Measurements from ENCODE around the gene BUD13. TPM values are rescaled to one million over a fixed set of nuclear protein-coding genes. Genes with fewer than 3 reads are reported as not detected.

Gene BUD13
- total RNA-seq, 1 experiment from 2014 or later: 30.0 TPM

DNA sequence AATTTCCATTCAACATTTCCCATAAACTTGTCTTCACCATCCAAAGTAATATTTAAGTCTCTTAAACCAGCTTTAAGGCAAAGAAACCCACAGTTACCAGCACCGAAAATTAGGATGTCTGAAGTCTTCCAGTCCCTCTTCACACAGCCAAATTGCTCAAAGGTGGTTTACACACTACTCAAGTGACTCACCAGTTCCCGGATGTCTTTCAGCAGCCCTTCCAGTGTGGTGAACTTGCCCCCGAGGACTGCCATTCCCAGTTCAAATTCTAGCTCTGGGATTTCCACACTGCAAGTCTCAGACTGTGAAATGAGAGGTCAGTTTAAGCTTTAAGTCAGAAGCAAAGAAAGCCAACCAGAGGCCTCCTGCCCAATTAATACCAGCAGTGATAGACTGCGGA is 9.9 kb upstream of the BUD13 start:
- ATAC-seq: no peak
- ChIA-PET CTCF (no interaction called here), POLR2A (interaction anchor here (0.5 to 0.7 kb wide), 2 partner anchors 44 to 380 kb away, joined by 3 read pairs; no protein-coding TSS in a partner anchor)
- no peak for TF ChIP-seq POLR2AphosphoS5 (IDR thresholded peaks at IDR 0.05; ENCODE audit: low read depth, low read length)
- in situ Hi-C loops (cut with HindIII; ENCODE audit: low pct_unique_long_range_greater_than_20kb, low sequenced_read_pairs): loop anchor here (10.0 kb wide), 1 partner anchor 222 kb away; no protein-coding TSS in a partner anchor
- H3K36me3 ChIP-seq (ENCODE audit: control insufficient read depth, insufficient read depth, low read length): peaks cover 82% of the 10 kb centered on the region
- no peak for DNase-seq (ENCODE audit: low read depth, low spot score)
- no peaks in the 10 kb centered on the region for H3K9me3 ChIP-seq (ENCODE audit: control insufficient read depth, insufficient read depth, low read depth, low read length)
- peaks cover 9% of the 10 kb centered on the region for H3K4me1 ChIP-seq (ENCODE audit: control insufficient read depth, insufficient read depth, low read length)
- no peak overlapping the region for H3K27ac ChIP-seq (ENCODE audit: low read length)
- intact Hi-C loops (cut with micrococcal nuclease; ENCODE audit: unreplicated experiment): no loop called here
- H3K4me3 ChIP-seq (ENCODE audit: low read depth in 2 of 2, low read length in 2 of 2): no peak overlapping the region
- H3K27me3 ChIP-seq (ENCODE audit: control insufficient read depth, insufficient read depth, low read length): no peaks in the 10 kb centered on the region
- BruUV-seq (replicated peaks): no TSS peak

DNA sequence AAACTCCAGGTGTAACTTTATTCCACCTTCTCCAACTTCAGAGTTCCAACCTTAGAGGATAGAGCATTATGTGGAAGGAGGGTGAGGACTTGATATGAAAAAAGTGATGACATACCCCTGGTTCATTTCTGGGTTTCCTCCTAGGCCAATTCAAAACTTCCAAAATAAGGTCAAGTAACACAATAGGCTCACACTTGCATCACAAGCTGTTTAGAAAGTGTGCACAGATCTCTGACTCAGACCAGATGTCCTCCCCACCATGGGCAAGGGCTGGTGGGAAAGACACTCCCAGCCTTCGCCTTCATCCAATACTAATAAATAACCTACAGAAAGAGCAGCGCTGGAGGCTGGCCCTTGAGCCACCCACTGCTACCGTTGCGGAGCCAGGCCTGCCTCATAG is 5.8 kb upstream of the BUD13 start:
- Histone ChIP-seq H3K27ac (ENCODE audit: low read length) (no peak overlapping the region), H3K27me3 (ENCODE audit: control insufficient read depth, insufficient read depth, low read length) (no peaks in the 10 kb centered on the region), H3K4me3 (ENCODE audit: low read depth in 2 of 2, low read length in 2 of 2) (no peak overlapping the region), H3K9me3 (ENCODE audit: control insufficient read depth, insufficient read depth, low read depth, low read length) (no peaks in the 10 kb centered on the region), H3K36me3 (ENCODE audit: control insufficient read depth, insufficient read depth, low read length) (peaks cover 44% of the 10 kb centered on the region), H3K4me1 (ENCODE audit: control insufficient read depth, insufficient read depth, low read length) (peaks cover 7% of the 10 kb centered on the region; the same call in 1 of the 2 replicates)
- POLR2A ChIA-PET: no interaction called here
- CTCF ChIA-PET: no interaction called here
- in situ Hi-C loops (cut with HindIII; ENCODE audit: low pct_unique_long_range_greater_than_20kb, low sequenced_read_pairs) (no loop called here), intact Hi-C loops (cut with micrococcal nuclease; ENCODE audit: unreplicated experiment) (no loop called here)
- DNase-seq (ENCODE audit: low read depth, low spot score): no peak
- no TSS peak for BruUV-seq (replicated peaks)
- TF ChIP-seq, protein P1, sequence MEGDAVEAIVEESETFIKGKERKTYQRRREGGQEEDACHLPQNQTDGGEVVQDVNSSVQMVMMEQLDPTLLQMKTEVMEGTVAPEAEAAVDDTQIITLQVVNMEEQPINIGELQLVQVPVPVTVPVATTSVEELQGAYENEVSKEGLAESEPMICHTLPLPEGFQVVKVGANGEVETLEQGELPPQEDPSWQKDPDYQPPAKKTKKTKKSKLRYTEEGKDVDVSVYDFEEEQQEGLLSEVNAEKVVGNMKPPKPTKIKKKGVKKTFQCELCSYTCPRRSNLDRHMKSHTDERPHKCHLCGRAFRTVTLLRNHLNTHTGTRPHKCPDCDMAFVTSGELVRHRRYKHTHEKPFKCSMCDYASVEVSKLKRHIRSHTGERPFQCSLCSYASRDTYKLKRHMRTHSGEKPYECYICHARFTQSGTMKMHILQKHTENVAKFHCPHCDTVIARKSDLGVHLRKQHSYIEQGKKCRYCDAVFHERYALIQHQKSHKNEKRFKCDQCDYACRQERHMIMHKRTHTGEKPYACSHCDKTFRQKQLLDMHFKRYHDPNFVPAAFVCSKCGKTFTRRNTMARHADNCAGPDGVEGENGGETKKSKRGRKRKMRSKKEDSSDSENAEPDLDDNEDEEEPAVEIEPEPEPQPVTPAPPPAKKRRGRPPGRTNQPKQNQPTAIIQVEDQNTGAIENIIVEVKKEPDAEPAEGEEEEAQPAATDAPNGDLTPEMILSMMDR (IDR thresholded peaks at IDR 0.05): no peak
- TF ChIP-seq, protein P2, sequence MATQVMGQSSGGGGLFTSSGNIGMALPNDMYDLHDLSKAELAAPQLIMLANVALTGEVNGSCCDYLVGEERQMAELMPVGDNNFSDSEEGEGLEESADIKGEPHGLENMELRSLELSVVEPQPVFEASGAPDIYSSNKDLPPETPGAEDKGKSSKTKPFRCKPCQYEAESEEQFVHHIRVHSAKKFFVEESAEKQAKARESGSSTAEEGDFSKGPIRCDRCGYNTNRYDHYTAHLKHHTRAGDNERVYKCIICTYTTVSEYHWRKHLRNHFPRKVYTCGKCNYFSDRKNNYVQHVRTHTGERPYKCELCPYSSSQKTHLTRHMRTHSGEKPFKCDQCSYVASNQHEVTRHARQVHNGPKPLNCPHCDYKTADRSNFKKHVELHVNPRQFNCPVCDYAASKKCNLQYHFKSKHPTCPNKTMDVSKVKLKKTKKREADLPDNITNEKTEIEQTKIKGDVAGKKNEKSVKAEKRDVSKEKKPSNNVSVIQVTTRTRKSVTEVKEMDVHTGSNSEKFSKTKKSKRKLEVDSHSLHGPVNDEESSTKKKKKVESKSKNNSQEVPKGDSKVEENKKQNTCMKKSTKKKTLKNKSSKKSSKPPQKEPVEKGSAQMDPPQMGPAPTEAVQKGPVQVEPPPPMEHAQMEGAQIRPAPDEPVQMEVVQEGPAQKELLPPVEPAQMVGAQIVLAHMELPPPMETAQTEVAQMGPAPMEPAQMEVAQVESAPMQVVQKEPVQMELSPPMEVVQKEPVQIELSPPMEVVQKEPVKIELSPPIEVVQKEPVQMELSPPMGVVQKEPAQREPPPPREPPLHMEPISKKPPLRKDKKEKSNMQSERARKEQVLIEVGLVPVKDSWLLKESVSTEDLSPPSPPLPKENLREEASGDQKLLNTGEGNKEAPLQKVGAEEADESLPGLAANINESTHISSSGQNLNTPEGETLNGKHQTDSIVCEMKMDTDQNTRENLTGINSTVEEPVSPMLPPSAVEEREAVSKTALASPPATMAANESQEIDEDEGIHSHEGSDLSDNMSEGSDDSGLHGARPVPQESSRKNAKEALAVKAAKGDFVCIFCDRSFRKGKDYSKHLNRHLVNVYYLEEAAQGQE (IDR thresholded peaks at IDR 0.05; ENCODE audit: insufficient read depth in 1 of 2, low read depth in 2 of 2, low read length in 1 of 2): no peak
- no peak for TF ChIP-seq POLR2AphosphoS5 (IDR thresholded peaks at IDR 0.05; ENCODE audit: low read depth, low read length)
- no peak for TF ChIP-seq TCF7L2 (IDR thresholded peaks at IDR 0.05; ENCODE audit: low read depth, low read length)
- no peak for TF ChIP-seq SIN3A (IDR thresholded peaks at IDR 0.05; ENCODE audit: borderline replicate concordance, insufficient read depth, low read depth, low read length)
- ATAC-seq: no peak

DNA sequence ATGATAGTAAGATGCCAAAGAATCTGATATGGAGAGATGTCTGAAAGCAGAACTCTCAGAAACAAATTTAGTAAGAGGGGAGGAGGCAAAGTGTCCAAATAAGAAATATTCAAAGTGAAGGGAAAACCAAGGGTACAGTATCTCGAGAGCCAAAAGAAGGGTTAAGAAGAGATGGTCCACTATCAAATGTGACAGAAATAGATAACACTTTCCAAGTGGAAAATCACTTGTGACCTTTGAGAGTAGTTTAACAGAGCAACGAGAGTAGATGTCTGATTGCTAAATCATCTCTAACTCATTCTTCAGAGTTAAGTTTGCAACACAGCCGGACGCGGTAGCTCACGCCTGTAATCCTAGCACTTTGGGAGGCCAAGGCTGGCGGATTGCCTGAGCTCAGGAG is 4.3 kb upstream of the BUD13 start:
- CTCF ChIA-PET: interaction anchor here (0.6 kb wide), 1 partner anchor 363 kb away, joined by 3 read pairs; no protein-coding TSS in a partner anchor
- in situ Hi-C loops (cut with HindIII; ENCODE audit: low pct_unique_long_range_greater_than_20kb, low sequenced_read_pairs): no loop called here
- TF ChIP-seq SIN3A (IDR thresholded peaks at IDR 0.05; ENCODE audit: borderline replicate concordance, insufficient read depth, low read depth, low read length): no peak
- TF ChIP-seq, protein P1 (IDR thresholded peaks at IDR 0.05): no peak
- TF ChIP-seq, protein P2 (IDR thresholded peaks at IDR 0.05; ENCODE audit: insufficient read depth in 1 of 2, low read depth in 2 of 2, low read length in 1 of 2): no peak
- no peak for TF ChIP-seq TCF7L2 (IDR thresholded peaks at IDR 0.05; ENCODE audit: low read depth, low read length)
- DNase-seq (ENCODE audit: low read depth, low spot score): no peak
- POLR2A ChIA-PET: no interaction called here
- Histone ChIP-seq H3K4me1 (ENCODE audit: control insufficient read depth, insufficient read depth, low read length) (peaks cover 10% of the 10 kb centered on the region), H3K27ac (ENCODE audit: low read length) (no peak overlapping the region), H3K4me3 (ENCODE audit: low read depth in 2 of 2, low read length in 2 of 2) (no peak overlapping the region), H3K9me3 (ENCODE audit: control insufficient read depth, insufficient read depth, low read depth, low read length) (no peaks in the 10 kb centered on the region), H3K27me3 (ENCODE audit: control insufficient read depth, insufficient read depth, low read length) (no peaks in the 10 kb centered on the region), H3K36me3 (ENCODE audit: control insufficient read depth, insufficient read depth, low read length) (peaks cover 33% of the 10 kb centered on the region)
- ATAC-seq: no peak
- no TSS peak for BruUV-seq (replicated peaks)
- intact Hi-C loops (cut with micrococcal nuclease; ENCODE audit: unreplicated experiment): no loop called here
